ENCODE measurements around the gene RBBP7. TPM values are rescaled to one million over a fixed set of nuclear protein-coding genes. Genes with fewer than 3 reads are reported as not detected.

Gene RBBP7
- total RNA-seq, 4 donors from 2014 or later, result 80.5 to 89.3 (median 86.3) TPM

DNA sequence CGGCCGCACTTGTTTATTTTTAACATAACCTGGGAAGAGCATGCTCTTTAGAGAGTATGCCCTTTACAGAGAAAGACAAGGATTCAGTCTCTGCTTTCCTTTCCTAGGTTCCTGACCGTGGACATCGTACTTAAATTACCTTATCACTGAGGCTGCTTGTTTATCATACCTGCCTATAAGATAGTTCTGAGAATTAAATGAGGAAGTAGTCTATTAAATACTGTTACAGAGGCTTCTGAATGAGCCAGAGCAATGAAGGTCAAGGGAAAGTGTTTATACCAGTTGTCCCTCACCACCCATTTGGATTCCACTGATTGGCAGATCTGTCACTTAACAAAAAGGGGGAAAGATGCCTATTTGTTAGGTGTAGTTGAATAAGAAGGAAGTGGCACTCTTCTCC lies 73.9 kb downstream of the RBBP7 start:
- Histone ChIP-seq H3K4me1 (no peaks in the 10 kb centered on the region), H3K4me3 (replicated peaks in 1 of 3) (no peak overlapping the region), H3K27me3 (no peaks in the 10 kb centered on the region), H3K36me3 (no peaks in the 10 kb centered on the region), H3K9me3 (no peaks in the 10 kb centered on the region), H3K27ac (no peak overlapping the region)
- no peak for DNase-seq
- 98 to 100% methylated on average over 4 of the region's 4 CpGs for WGBS, 2 donors
- TF ChIP-seq, protein P1, sequence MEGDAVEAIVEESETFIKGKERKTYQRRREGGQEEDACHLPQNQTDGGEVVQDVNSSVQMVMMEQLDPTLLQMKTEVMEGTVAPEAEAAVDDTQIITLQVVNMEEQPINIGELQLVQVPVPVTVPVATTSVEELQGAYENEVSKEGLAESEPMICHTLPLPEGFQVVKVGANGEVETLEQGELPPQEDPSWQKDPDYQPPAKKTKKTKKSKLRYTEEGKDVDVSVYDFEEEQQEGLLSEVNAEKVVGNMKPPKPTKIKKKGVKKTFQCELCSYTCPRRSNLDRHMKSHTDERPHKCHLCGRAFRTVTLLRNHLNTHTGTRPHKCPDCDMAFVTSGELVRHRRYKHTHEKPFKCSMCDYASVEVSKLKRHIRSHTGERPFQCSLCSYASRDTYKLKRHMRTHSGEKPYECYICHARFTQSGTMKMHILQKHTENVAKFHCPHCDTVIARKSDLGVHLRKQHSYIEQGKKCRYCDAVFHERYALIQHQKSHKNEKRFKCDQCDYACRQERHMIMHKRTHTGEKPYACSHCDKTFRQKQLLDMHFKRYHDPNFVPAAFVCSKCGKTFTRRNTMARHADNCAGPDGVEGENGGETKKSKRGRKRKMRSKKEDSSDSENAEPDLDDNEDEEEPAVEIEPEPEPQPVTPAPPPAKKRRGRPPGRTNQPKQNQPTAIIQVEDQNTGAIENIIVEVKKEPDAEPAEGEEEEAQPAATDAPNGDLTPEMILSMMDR (IDR thresholded peaks at IDR 0.05), result no peak
- no peak for TF ChIP-seq POLR2A (IDR thresholded peaks at IDR 0.05)
- intact Hi-C loops (cut with DNase I), result no loop called here

Small RNAs within 50 kb of the gene (small RNA-seq; reads per million reads assigned to genes)
- not detected for gene RF00019
- gene RNU4-6P, result not detected
- not detected for gene RPL12P49

Other genes with a start within 250 kb of the RBBP7 start
- not detected for gene S100G, start 220.2 kb downstream of the RBBP7 start, total RNA-seq
- gene CTPS2, start 157.7 kb downstream of the RBBP7 start, total RNA-seq, result 10 to 100 TPM; 15.9 to 25.0 (median 19.3) TPM
- 10 to 100 TPM; 24.7 to 34.2 (median 31.0) TPM for gene SYAP1, start 150.8 kb downstream of the RBBP7 start, total RNA-seq
- 10 to 100 TPM; 14.7 to 17.9 (median 16.3) TPM for gene TXLNG, start 83.9 kb downstream of the RBBP7 start, total RNA-seq
- gene REPS2, start 76.3 kb upstream of the RBBP7 start, total RNA-seq, result 10 to 100 TPM in 1 of 4 donors, 1 to 10 TPM in 3; 6.7 to 14.5 (median 8.8) TPM

All from thyroid gland (tissue), 4 donors.